DND-41 (cell line): ENCODE measurements around the gene RNF227.
A peak's percentile ranks its signal among the peaks of the same experiment; 100 is the strongest.

Source experiments
- ATAC-seq: fragments of 200-7000 bp; cut with Tn5 transposase; 3 replicates; pipeline ENCODE4 v1.9.1; 2021; ENCODE audit warnings: low read depth; ENCODE audit not compliant: insufficient read depth
- DNase-seq: peaks from one replicate; pipeline ENCODE4 v3.0.0-alpha.2; 2020
- H2AFZ ChIP-seq: 2 replicates; pipeline ENCODE4 v1.6.0; 2012; ENCODE audit warnings: low read depth, low read length
- H3K27ac ChIP-seq: 2 replicates; pipeline ENCODE4 v1.5.1; 2012; ENCODE audit warnings: low read length, inconsistent platforms
- H3K27me3 ChIP-seq: fragments of 200-600 bp; sonication (generic); 2 replicates; pipeline ENCODE4 v1.6.0; 2012; ENCODE audit warnings: low read length, mild to moderate bottlenecking, inconsistent platforms; ENCODE audit not compliant: insufficient read depth, poor library complexity
- H3K36me3 ChIP-seq: 2 replicates; pipeline ENCODE4 v1.5.1; 2012; ENCODE audit warnings: low read length, inconsistent platforms; ENCODE audit not compliant: insufficient read depth
- H3K4me1 ChIP-seq: 2 replicates; pipeline ENCODE4 v1.5.1; 2012; ENCODE audit warnings: mild to moderate bottlenecking, low read length; ENCODE audit not compliant: insufficient read depth
- H3K4me2 ChIP-seq: 2 replicates; pipeline ENCODE4 v1.6.0; 2012; ENCODE audit warnings: mild to moderate bottlenecking, moderate library complexity, low read length, inconsistent platforms; ENCODE audit not compliant: insufficient read depth
- H3K4me3 ChIP-seq, 2 experiments: fragments of 200-600 bp in 1 of 2; shearing (Covaris generic) in 1 of 2; 2 replicates each; pipeline ENCODE4 v1.5.1; 2012 to 2016; ENCODE audit warnings: inconsistent platforms in 2 of 2, low read length in 2 of 2, mild to moderate bottlenecking in 2 of 2, low read depth in 1 of 2, moderate library complexity in 1 of 2
- H3K79me2 ChIP-seq: 2 replicates; pipeline ENCODE4 v1.6.0; 2012; ENCODE audit warnings: low read length, inconsistent platforms; ENCODE audit not compliant: insufficient read depth
- H3K9ac ChIP-seq: 2 replicates; pipeline ENCODE4 v1.6.0; 2012; ENCODE audit warnings: low read depth, mild to moderate bottlenecking, inconsistent platforms, low read length, moderate library complexity
- H3K9me3 ChIP-seq: 2 replicates; pipeline ENCODE4 v1.5.1; 2012; ENCODE audit warnings: low read length, moderate library complexity, mild to moderate bottlenecking, inconsistent platforms; ENCODE audit not compliant: insufficient read depth, severe bottlenecking
- H4K20me1 ChIP-seq: 2 replicates; pipeline ENCODE4 v1.6.0; 2012; ENCODE audit warnings: low read length; ENCODE audit not compliant: insufficient read depth
- CTCF ChIP-seq: IDR thresholded peaks from 2 replicates; pipeline ENCODE4 v1.5.1; 2012; ENCODE audit warnings: borderline replicate concordance, low read length, moderate library complexity, mild to moderate bottlenecking; ENCODE audit not compliant: poor library complexity, severe bottlenecking; ENCODE audit errors: extremely low read depth
- EZH2 ChIP-seq: IDR thresholded peaks from 3 replicates; pipeline ENCODE4 v1.6.1; 2012; ENCODE audit warnings: borderline replicate concordance, low read depth, mild to moderate bottlenecking, moderate library complexity, low read length, inconsistent platforms; ENCODE audit not compliant: severe bottlenecking

The RNF227 gene

GRCh38 chr17:7887038-7887481, 29.0 kb downstream of the RNF227 start:
- H3K9me3 ChIP-seq: no peaks in the 10 kb centered on the region
- H3K9ac ChIP-seq: peak overlapping the region; percentile 88
- H3K79me2 ChIP-seq: peaks cover 40% of the 10 kb centered on the region
- ATAC-seq (peak; percentile 6; the same call in 2 of the 3 replicates), DNase-seq (no peak)
- TF ChIP-seq EZH2 (no peak), CTCF (peak; percentile 34)
- peaks cover 32% of the 10 kb centered on the region for H3K36me3 ChIP-seq
- H3K27me3 ChIP-seq: peaks cover 2% of the 10 kb centered on the region
- H3K4me3 ChIP-seq: peak overlapping the region; percentile 55 to 91; a peak in 3 of 4 replicates
- peak overlapping the region; percentile 61 for H2AFZ ChIP-seq
- H3K4me2 ChIP-seq: peak overlapping the region; percentile 98
- peak overlapping the region; percentile 92 for H3K27ac ChIP-seq
- H4K20me1 ChIP-seq: peaks cover 16% of the 10 kb centered on the region
- peaks cover 40% of the 10 kb centered on the region for H3K4me1 ChIP-seq

GRCh38 chr17:7886227-7887037, 29.7 kb downstream of the RNF227 start:
- H3K4me3 ChIP-seq: peak overlapping the region; percentile 55 to 91
- peak overlapping the region; percentile 92 for H3K27ac ChIP-seq
- no peaks in the 10 kb centered on the region for H3K9me3 ChIP-seq
- H3K4me1 ChIP-seq: peaks cover 40% of the 10 kb centered on the region
- H3K27me3 ChIP-seq: peaks cover 2% of the 10 kb centered on the region
- peak overlapping the region; percentile 61 for H2AFZ ChIP-seq
- H3K9ac ChIP-seq: peak overlapping the region; percentile 88
- peak; percentile 27 for ATAC-seq
- TF ChIP-seq EZH2 (no peak), CTCF (peak; percentile 30)
- H3K36me3 ChIP-seq: peaks cover 26% of the 10 kb centered on the region
- peak; percentile 67 for DNase-seq
- peaks cover 16% of the 10 kb centered on the region for H4K20me1 ChIP-seq
- peaks cover 40% of the 10 kb centered on the region for H3K79me2 ChIP-seq
- peak overlapping the region; percentile 98 for H3K4me2 ChIP-seq

- Histone ChIP-seq H3K27me3 (peaks cover 2% of the 10 kb centered on the region), H4K20me1 (peaks cover 16% of the 10 kb centered on the region), H3K4me3 (peak overlapping the region; percentile 55 to 91), H3K9ac (peak overlapping the region; percentile 88), H3K9me3 (no peaks in the 10 kb centered on the region), H2AFZ (peak overlapping the region; percentile 61), H3K79me2 (peaks cover 40% of the 10 kb centered on the region), H3K4me2 (peak overlapping the region; percentile 98), H3K27ac (peak overlapping the region; percentile 92), H3K4me1 (peaks cover 40% of the 10 kb centered on the region), H3K36me3 (peaks cover 18% of the 10 kb centered on the region)
- no peak for TF ChIP-seq EZH2
- TF ChIP-seq CTCF: no peak
- ATAC-seq (0 out of 3 replicates have a peak, but pooled peaks have one; percentile 7), DNase-seq (peak; percentile 35)
Measured at GRCh38 chr17:7885367-7886226, 30.5 kb downstream of the RNF227 start.
